ENCODE measurements around the gene METTL14. TPM values are rescaled to one million over a fixed set of nuclear protein-coding genes. Genes with fewer than 3 reads are reported as not detected.

METTL14 gene
- total RNA-seq, 1 experiment from 2014 or later: 32.6 TPM

DNA sequence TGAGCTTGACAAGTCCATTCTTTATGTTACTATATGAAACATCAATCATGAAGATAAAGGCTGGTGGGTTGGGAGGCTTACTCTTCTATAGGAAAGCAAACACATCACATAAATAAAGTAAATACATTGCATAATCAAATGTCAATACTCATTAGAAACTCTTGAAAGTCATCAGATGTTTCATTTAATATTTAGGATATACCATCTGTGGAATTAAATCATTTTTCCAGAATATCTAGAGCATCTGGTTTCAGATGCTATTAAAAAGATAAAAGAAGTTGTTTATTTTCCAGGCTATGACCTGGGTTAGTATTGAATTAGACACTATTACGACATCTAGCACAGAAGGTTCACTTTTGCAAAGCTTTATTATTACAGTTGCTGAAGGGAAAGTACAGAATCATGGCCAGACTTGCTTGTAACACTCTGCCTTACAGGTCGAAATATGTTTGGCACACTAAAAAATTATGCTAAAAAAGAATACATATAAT lies 72.6 kb downstream of the METTL14 start:
- peaks cover 35% of the 10 kb centered on the region for H3K36me3 Mint-ChIP-seq (ENCODE audit: insufficient read depth, unreplicated experiment)
- peaks cover 20% of the 10 kb centered on the region for H3K4me1 Mint-ChIP-seq (ENCODE audit: insufficient read depth, unreplicated experiment)
- H3K9me3 Mint-ChIP-seq (ENCODE audit: unreplicated experiment): no peaks in the 10 kb centered on the region
- BruUV-seq (replicated peaks): no TSS peak
- peak overlapping the region; percentile 69 for H3K27ac Mint-ChIP-seq (ENCODE audit: low read depth, unreplicated experiment)
- TF ChIP-seq, protein P1, sequence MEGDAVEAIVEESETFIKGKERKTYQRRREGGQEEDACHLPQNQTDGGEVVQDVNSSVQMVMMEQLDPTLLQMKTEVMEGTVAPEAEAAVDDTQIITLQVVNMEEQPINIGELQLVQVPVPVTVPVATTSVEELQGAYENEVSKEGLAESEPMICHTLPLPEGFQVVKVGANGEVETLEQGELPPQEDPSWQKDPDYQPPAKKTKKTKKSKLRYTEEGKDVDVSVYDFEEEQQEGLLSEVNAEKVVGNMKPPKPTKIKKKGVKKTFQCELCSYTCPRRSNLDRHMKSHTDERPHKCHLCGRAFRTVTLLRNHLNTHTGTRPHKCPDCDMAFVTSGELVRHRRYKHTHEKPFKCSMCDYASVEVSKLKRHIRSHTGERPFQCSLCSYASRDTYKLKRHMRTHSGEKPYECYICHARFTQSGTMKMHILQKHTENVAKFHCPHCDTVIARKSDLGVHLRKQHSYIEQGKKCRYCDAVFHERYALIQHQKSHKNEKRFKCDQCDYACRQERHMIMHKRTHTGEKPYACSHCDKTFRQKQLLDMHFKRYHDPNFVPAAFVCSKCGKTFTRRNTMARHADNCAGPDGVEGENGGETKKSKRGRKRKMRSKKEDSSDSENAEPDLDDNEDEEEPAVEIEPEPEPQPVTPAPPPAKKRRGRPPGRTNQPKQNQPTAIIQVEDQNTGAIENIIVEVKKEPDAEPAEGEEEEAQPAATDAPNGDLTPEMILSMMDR (IDR thresholded peaks at IDR 0.05; ENCODE audit: unreplicated experiment): no peak
- no peak overlapping the region for H3K4me3 Mint-ChIP-seq (ENCODE audit: unreplicated experiment)
- POLR2A ChIA-PET: interaction anchor here (1.1 to 1.8 kb wide), 2 partner anchors 11 to 73 kb away, joined by 3 to 4 read pairs; no protein-coding TSS in a partner anchor
- CTCF ChIA-PET: interaction anchor here (0.7 to 4.5 kb wide), 4 partner anchors 11 to 212 kb away, joined by 3 to 20 read pairs (median 10); no protein-coding TSS in a partner anchor
- peak; percentile 21 for DNase-seq (ENCODE audit: unreplicated experiment)
- H3K27me3 Mint-ChIP-seq (ENCODE audit: insufficient read depth, unreplicated experiment): no peaks in the 10 kb centered on the region
- intact Hi-C loops (cut with micrococcal nuclease): no loop called here

DNA sequence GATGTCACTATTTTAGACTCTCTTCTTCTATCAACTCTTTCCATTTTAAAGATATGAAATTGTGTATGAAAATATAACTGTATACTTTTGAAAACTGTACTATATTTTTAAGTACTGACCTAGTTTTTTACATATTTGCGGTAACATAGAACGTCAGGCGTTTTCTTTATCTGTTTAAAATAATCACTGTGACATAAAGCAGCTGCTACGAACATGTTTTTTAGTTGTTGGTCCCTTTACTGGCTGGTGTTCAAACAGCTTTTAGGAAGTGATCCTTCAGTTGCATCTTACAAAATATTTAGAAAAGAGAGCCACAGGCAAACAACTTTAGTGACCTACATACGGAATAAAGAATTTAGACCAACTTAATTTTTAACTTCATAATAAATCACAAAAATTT lies 73.1 kb downstream of the METTL14 start:
- H3K4me1 Mint-ChIP-seq (ENCODE audit: insufficient read depth, unreplicated experiment): peaks cover 20% of the 10 kb centered on the region
- CTCF ChIA-PET: interaction anchor here (0.7 to 4.5 kb wide), 3 partner anchors 13 to 212 kb away, joined by 3 to 20 read pairs (median 14); no protein-coding TSS in a partner anchor

DNA sequence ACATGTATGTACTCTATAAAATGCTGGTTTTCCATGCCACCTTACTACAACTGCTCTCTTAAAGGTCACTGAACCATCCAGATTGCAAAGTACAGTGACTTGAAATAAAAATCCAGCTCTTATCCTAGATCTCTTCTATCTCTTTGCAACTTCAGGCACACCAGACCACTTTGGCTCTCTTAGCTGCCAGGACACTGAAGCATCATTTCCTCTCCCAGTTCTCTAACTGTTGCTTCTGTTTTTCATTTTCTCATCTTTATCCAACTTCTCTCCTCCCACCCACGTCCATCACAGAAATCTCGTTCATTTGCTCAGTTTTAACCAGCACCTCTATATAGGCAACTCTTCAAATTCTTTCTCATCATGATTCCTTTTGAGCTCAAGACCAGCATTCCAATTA lies 74.3 kb downstream of the METTL14 start:
- H3K4me3 Mint-ChIP-seq (ENCODE audit: unreplicated experiment): no peak overlapping the region
- no peak overlapping the region for H3K27ac Mint-ChIP-seq (ENCODE audit: low read depth, unreplicated experiment)
- H3K27me3 Mint-ChIP-seq (ENCODE audit: insufficient read depth, unreplicated experiment): no peaks in the 10 kb centered on the region
- peaks cover 33% of the 10 kb centered on the region for H3K36me3 Mint-ChIP-seq (ENCODE audit: insufficient read depth, unreplicated experiment)
- no peaks in the 10 kb centered on the region for H3K9me3 Mint-ChIP-seq (ENCODE audit: unreplicated experiment)
- CTCF ChIA-PET: interaction anchor here (0.6 to 2.2 kb wide), 7 partner anchors 12 to 210 kb away, joined by 3 to 14 read pairs (median 4); no protein-coding TSS in a partner anchor
- no peak for DNase-seq (ENCODE audit: unreplicated experiment)
- BruUV-seq (replicated peaks): no TSS peak
- TF ChIP-seq, protein P1 (IDR thresholded peaks at IDR 0.05; ENCODE audit: unreplicated experiment): no peak
- H3K4me1 Mint-ChIP-seq (ENCODE audit: insufficient read depth, unreplicated experiment): peaks cover 20% of the 10 kb centered on the region
- POLR2A ChIA-PET: interaction anchor here (0.9 kb wide), 1 partner anchor 11 kb away, joined by 3 read pairs; no protein-coding TSS in a partner anchor
- intact Hi-C loops (cut with micrococcal nuclease): no loop called here

More for the DNA sequence above, 73.1 kb downstream of the METTL14 start:
- POLR2A ChIA-PET: interaction anchor here (1.1 kb wide), 1 partner anchor 74 kb away, joined by 3 read pairs; no protein-coding TSS in a partner anchor
- intact Hi-C loops (cut with micrococcal nuclease): no loop called here
- no peaks in the 10 kb centered on the region for H3K9me3 Mint-ChIP-seq (ENCODE audit: unreplicated experiment)
- H3K27ac Mint-ChIP-seq (ENCODE audit: low read depth, unreplicated experiment): peak overlapping the region; percentile 69
- H3K36me3 Mint-ChIP-seq (ENCODE audit: insufficient read depth, unreplicated experiment): peaks cover 33% of the 10 kb centered on the region
- H3K4me3 Mint-ChIP-seq (ENCODE audit: unreplicated experiment): no peak overlapping the region
- no TSS peak for BruUV-seq (replicated peaks)
- no peak for DNase-seq (ENCODE audit: unreplicated experiment)
- no peaks in the 10 kb centered on the region for H3K27me3 Mint-ChIP-seq (ENCODE audit: insufficient read depth, unreplicated experiment)
- TF ChIP-seq, protein P1 (IDR thresholded peaks at IDR 0.05; ENCODE audit: unreplicated experiment): no peak

DNA sequence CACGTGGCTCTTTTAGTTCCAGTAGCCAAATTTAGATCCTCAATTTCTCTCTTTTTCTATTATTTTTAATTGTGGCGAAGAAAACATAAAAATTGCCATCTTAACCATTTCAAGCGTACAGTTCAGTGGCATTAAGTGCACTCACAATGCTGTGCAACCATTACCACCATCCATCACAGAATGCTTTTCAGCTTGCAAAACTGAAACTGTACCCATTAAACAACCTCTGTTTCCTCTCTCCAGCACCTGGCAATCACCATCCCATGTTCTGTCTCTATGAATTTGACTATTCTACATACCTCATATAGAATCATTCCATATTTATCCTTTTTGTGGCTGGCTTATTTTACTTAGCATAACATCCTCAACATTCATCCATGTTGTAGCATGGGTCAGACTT lies 74.9 kb downstream of the METTL14 start:
- Mint-ChIP-seq H3K4me1 (ENCODE audit: insufficient read depth, unreplicated experiment) (peaks cover 20% of the 10 kb centered on the region), H3K27me3 (ENCODE audit: insufficient read depth, unreplicated experiment) (no peaks in the 10 kb centered on the region), H3K9me3 (ENCODE audit: unreplicated experiment) (no peaks in the 10 kb centered on the region), H3K36me3 (ENCODE audit: insufficient read depth, unreplicated experiment) (peaks cover 33% of the 10 kb centered on the region), H3K4me3 (ENCODE audit: unreplicated experiment) (no peak overlapping the region), H3K27ac (ENCODE audit: low read depth, unreplicated experiment) (no peak overlapping the region)
- BruUV-seq (replicated peaks): no TSS peak
- TF ChIP-seq, protein P1 (IDR thresholded peaks at IDR 0.05; ENCODE audit: unreplicated experiment): no peak
- ChIA-PET POLR2A (interaction anchor here (1.0 kb wide), 1 partner anchor 11 kb away, joined by 3 read pairs; no protein-coding TSS in a partner anchor), CTCF (interaction anchor here (0.6 to 2.2 kb wide), 7 partner anchors 12 to 210 kb away, joined by 3 to 14 read pairs (median 4); no protein-coding TSS in a partner anchor)
- intact Hi-C loops (cut with micrococcal nuclease): no loop called here
- no peak for DNase-seq (ENCODE audit: unreplicated experiment)
